Cardiac septum (tissue), 1 donor: ENCODE results near the gene CCNJ. TPM values are rescaled to one million over a fixed set of nuclear protein-coding genes. Genes with fewer than 3 reads are reported as not detected.
A peak's percentile ranks its signal among the peaks of the same experiment; 100 is the strongest.
"Not testable (repeated sequence)": the region's sequence is repeated elsewhere in the genome, so short reads cannot be mapped to it uniquely, and the experiment has no call there.

Experiments
- DNase-seq: peaks from one replicate; pipeline ENCODE4 v3.0.0-alpha.2; 2020; ENCODE audit warnings: low spot score
- intact Hi-C: fragments of 100-400 bp; cut with DNase I; formaldehyde crosslinking; loops from one replicate; pipeline ENCODE4 v1.14.0; 2022
- long read RNA-seq: library from polyadenylated mRNA; unstranded; transcript quantifications from one replicate; pipeline ENCODE4 v2.0.0, GENCODE V29; 2021
- total RNA-seq: library from RNA; stranded (reverse); fragmentation: NEBNext Ultra II Directional; extraction: Animal tissue kit (Norgen Biotek cat#: 25700); gene quantifications from one replicate; pipeline ENCODE4 v1.2.1, GENCODE V29; 2021
- donor health status: DM: no; HTN: no; CAD: no.

The CCNJ gene
- total RNA-seq = 3.4 TPM
- long read RNA-seq, partial matches to known transcripts = 3 of 9 reads
- long read RNA-seq, other reads (novel, unspliced or antisense) = 6 of 9 reads

GRCh38 chr10:96043033-96043892, at the start of gene CCNJ:
Gene CCNJ, plus strand, starts transcription at chr10:96043583. Its CDS starts 811 bp downstream, at chr10:96044394.
- DNase-seq = peak; percentile 92
- intact Hi-C loops = loop anchor here (5.0 kb wide), 2 partner anchors 89 to 351 kb away; partner anchors contain the start of genes TCTN3 and ZNF518A

GRCh38 chr10:95994376-95994775, 49.0 kb upstream of the CCNJ start:
- intact Hi-C loops, DNase-seq: not testable (repeated sequence)

GRCh38 chr10:95998255-95998784, 45.1 kb upstream of the CCNJ start:
- no peak for DNase-seq
- intact Hi-C loops = no loop called here

- intact Hi-C loops = no loop called here
- DNase-seq = no peak
Observed at GRCh38 chr10:96013956-96014355, 29.4 kb upstream of the CCNJ start.

GRCh38 chr10:96014473-96015102, 28.8 kb upstream of the CCNJ start:
- intact Hi-C loops = loop anchor here (5.0 kb wide), 1 partner anchor 278 kb away; no protein-coding TSS in a partner anchor
- DNase-seq = no peak

- no peak for DNase-seq
- intact Hi-C loops = loop anchor here (5.0 kb wide), 1 partner anchor 275 kb away; no protein-coding TSS in a partner anchor
Observed at GRCh38 chr10:96017191-96017687, 26.1 kb upstream of the CCNJ start.

- intact Hi-C loops = no loop called here
- DNase-seq = no peak
Observed at GRCh38 chr10:96021332-96021731, 22.1 kb upstream of the CCNJ start.

GRCh38 chr10:96022739-96023138, 20.6 kb upstream of the CCNJ start:
- DNase-seq = no peak
- intact Hi-C loops = no loop called here

- no peak for DNase-seq
- intact Hi-C loops = no loop called here
Observed at GRCh38 chr10:96023168-96023567, 20.2 kb upstream of the CCNJ start.

GRCh38 chr10:96025566-96025965, 17.8 kb upstream of the CCNJ start:
- intact Hi-C loops = no loop called here
- DNase-seq = no peak

- no peak for DNase-seq
- intact Hi-C loops = no loop called here
Observed at GRCh38 chr10:96034625-96035024, 8.8 kb upstream of the CCNJ start.

- intact Hi-C loops = no loop called here
- DNase-seq = no peak
Observed at GRCh38 chr10:96038476-96039387, 4.7 kb upstream of the CCNJ start.

- intact Hi-C loops = loop anchor here (5.0 kb wide), 2 partner anchors 91 to 349 kb away; partner anchors contain the start of genes TCTN3 and ZNF518A
- no peak for DNase-seq
Observed at GRCh38 chr10:96041146-96041545, 2.2 kb upstream of the CCNJ start.

- peak; percentile 76 for DNase-seq
- intact Hi-C loops = loop anchor here (5.0 kb wide), 2 partner anchors 88 to 352 kb away; partner anchors contain the start of genes TCTN3 and ZNF518A
Observed at GRCh38 chr10:96043893-96044715, 721 bp downstream of the CCNJ start.

GRCh38 chr10:96044736-96045135, 1.4 kb downstream of the CCNJ start:
- intact Hi-C loops = loop anchor here (5.0 kb wide), 2 partner anchors 88 to 352 kb away; partner anchors contain the start of genes TCTN3 and ZNF518A
- no peak for DNase-seq

- intact Hi-C loops = no loop called here
- DNase-seq = no peak
Observed at GRCh38 chr10:96046546-96046945, 3.2 kb downstream of the CCNJ start.

- DNase-seq = no peak
Observed at GRCh38 chr10:96047004-96047649, 3.7 kb downstream of the CCNJ start.

GRCh38 chr10:96047925-96048324, 4.5 kb downstream of the CCNJ start:
- DNase-seq, intact Hi-C loops: not testable (repeated sequence)

More at GRCh38 chr10:96047004-96047649, 3.7 kb downstream of the CCNJ start:
- intact Hi-C loops = no loop called here
